Stimulated activated naive CD8-positive, alpha-beta T cell treated with anti-CD3 and anti-CD28 coated beads, Interleukin-15, Interleukin-2, amounts not matched to agents 100 ng/mL and 50 ng/mL, for 24 hours (primary cell): ENCODE measurements around the gene TAF6.

Source experiments
- H3K27ac Mint-ChIP-seq: one replicate; pipeline ENCODE4 v1.8.0; 2021; ENCODE audit warnings: mild to moderate bottlenecking, mixed read lengths
- H3K27me3 Mint-ChIP-seq: one replicate; pipeline ENCODE4 v1.8.0; 2021; ENCODE audit warnings: mixed read lengths
- H3K36me3 Mint-ChIP-seq: one replicate; pipeline ENCODE4 v1.8.0; 2021; ENCODE audit warnings: low read depth, mixed read lengths
- H3K4me1 Mint-ChIP-seq: one replicate; pipeline ENCODE4 v1.8.0; 2021; ENCODE audit warnings: low read depth, mixed read lengths
- H3K4me3 Mint-ChIP-seq: one replicate; pipeline ENCODE4 v1.8.0; 2021; ENCODE audit warnings: mild to moderate bottlenecking, mixed read lengths
- H3K9me3 Mint-ChIP-seq: one replicate; pipeline ENCODE4 v1.8.0; 2021; ENCODE audit warnings: mixed read lengths

TAF6 gene

GRCh38 chr7:100098913-100099312, 20.2 kb downstream of the TAF6 start:
- Mint-ChIP-seq H3K27ac (peak overlapping the region; percentile 79), H3K4me3 (peak overlapping the region; percentile 89), H3K36me3 (peaks cover 73% of the 10 kb centered on the region), H3K27me3 (no peaks in the 10 kb centered on the region), H3K4me1 (peaks cover 55% of the 10 kb centered on the region), H3K9me3 (no peaks in the 10 kb centered on the region)

- Mint-ChIP-seq H3K36me3 (peaks cover 97% of the 10 kb centered on the region), H3K27me3 (no peaks in the 10 kb centered on the region), H3K4me1 (peaks cover 65% of the 10 kb centered on the region), H3K27ac (peak overlapping the region; percentile 76), H3K4me3 (no peak overlapping the region), H3K9me3 (no peaks in the 10 kb centered on the region)
These were observed 23.5 kb downstream of the TAF6 start for GRCh38 chr7:100095704-100096103.

GRCh38 chr7:100095289-100095688, 23.9 kb downstream of the TAF6 start:
- H3K27me3 Mint-ChIP-seq: no peaks in the 10 kb centered on the region
- H3K27ac Mint-ChIP-seq: peak overlapping the region; percentile 23
- H3K9me3 Mint-ChIP-seq: no peaks in the 10 kb centered on the region
- H3K4me3 Mint-ChIP-seq: no peak overlapping the region
- H3K4me1 Mint-ChIP-seq: peaks cover 66% of the 10 kb centered on the region
- peaks cover 97% of the 10 kb centered on the region for H3K36me3 Mint-ChIP-seq

GRCh38 chr7:100093925-100094486, 25.2 kb downstream of the TAF6 start:
- no peaks in the 10 kb centered on the region for H3K9me3 Mint-ChIP-seq
- H3K27me3 Mint-ChIP-seq: no peaks in the 10 kb centered on the region
- peaks cover 84% of the 10 kb centered on the region for H3K36me3 Mint-ChIP-seq
- H3K4me1 Mint-ChIP-seq: peaks cover 66% of the 10 kb centered on the region
- H3K27ac Mint-ChIP-seq: no peak overlapping the region
- H3K4me3 Mint-ChIP-seq: no peak overlapping the region

- Mint-ChIP-seq H3K27me3 (no peaks in the 10 kb centered on the region), H3K4me3 (no peak overlapping the region), H3K9me3 (no peaks in the 10 kb centered on the region), H3K36me3 (peaks cover 79% of the 10 kb centered on the region), H3K4me1 (peaks cover 62% of the 10 kb centered on the region), H3K27ac (peak overlapping the region; percentile 52)
These were observed 25.7 kb downstream of the TAF6 start for GRCh38 chr7:100093498-100093897.

- no peak overlapping the region for H3K4me3 Mint-ChIP-seq
- peaks cover 75% of the 10 kb centered on the region for H3K36me3 Mint-ChIP-seq
- no peak overlapping the region for H3K27ac Mint-ChIP-seq
- H3K9me3 Mint-ChIP-seq: no peaks in the 10 kb centered on the region
- peaks cover 62% of the 10 kb centered on the region for H3K4me1 Mint-ChIP-seq
- H3K27me3 Mint-ChIP-seq: no peaks in the 10 kb centered on the region
These were observed 26.1 kb downstream of the TAF6 start for GRCh38 chr7:100093054-100093453.

GRCh38 chr7:100091411-100092181, 27.6 kb downstream of the TAF6 start:
- Mint-ChIP-seq H3K27me3 (no peaks in the 10 kb centered on the region), H3K4me3 (peak overlapping the region; percentile 30), H3K27ac (peak overlapping the region; percentile 63), H3K36me3 (peaks cover 62% of the 10 kb centered on the region), H3K4me1 (peaks cover 60% of the 10 kb centered on the region), H3K9me3 (no peaks in the 10 kb centered on the region)

- Mint-ChIP-seq H3K27ac (peak overlapping the region; percentile 63), H3K9me3 (no peaks in the 10 kb centered on the region), H3K4me3 (peak overlapping the region; percentile 54), H3K36me3 (peaks cover 55% of the 10 kb centered on the region), H3K27me3 (no peaks in the 10 kb centered on the region), H3K4me1 (peaks cover 58% of the 10 kb centered on the region)
These were observed 28.4 kb downstream of the TAF6 start for GRCh38 chr7:100090527-100091410.

GRCh38 chr7:100089458-100090196, 29.5 kb downstream of the TAF6 start:
- peaks cover 51% of the 10 kb centered on the region for H3K4me1 Mint-ChIP-seq
- H3K9me3 Mint-ChIP-seq: no peaks in the 10 kb centered on the region
- H3K36me3 Mint-ChIP-seq: peaks cover 43% of the 10 kb centered on the region
- H3K4me3 Mint-ChIP-seq: peak overlapping the region; percentile 90
- H3K27ac Mint-ChIP-seq: peak overlapping the region; percentile 97
- no peaks in the 10 kb centered on the region for H3K27me3 Mint-ChIP-seq

GRCh38 chr7:100088621-100089457, 30.3 kb downstream of the TAF6 start, which contains the start of gene COPS6:
Gene COPS6, plus strand, starts transcription at chr7:100088969. Its CDS starts 22 bp downstream, at chr7:100088991.
- Mint-ChIP-seq H3K4me3 (peak within 1 kb of the TSS; percentile 90), H3K36me3 (peaks cover 35% of the 10 kb centered on the region), H3K27me3 (no peaks in the 10 kb centered on the region), H3K4me1 (peaks cover 50% of the 10 kb centered on the region), H3K9me3 (no peaks in the 10 kb centered on the region), H3K27ac (peak within 1 kb of the TSS; percentile 97)

- Mint-ChIP-seq H3K4me1 (peaks cover 43% of the 10 kb centered on the region), H3K27ac (peak overlapping the region; percentile 97), H3K36me3 (peaks cover 28% of the 10 kb centered on the region), H3K27me3 (no peaks in the 10 kb centered on the region), H3K9me3 (no peaks in the 10 kb centered on the region), H3K4me3 (peak overlapping the region; percentile 90)
These were observed 31.0 kb downstream of the TAF6 start for GRCh38 chr7:100088095-100088620.

- no peaks in the 10 kb centered on the region for H3K27me3 Mint-ChIP-seq
- peaks cover 48% of the 10 kb centered on the region for H3K4me1 Mint-ChIP-seq
- H3K9me3 Mint-ChIP-seq: no peaks in the 10 kb centered on the region
- H3K36me3 Mint-ChIP-seq: peaks cover 19% of the 10 kb centered on the region
- no peak overlapping the region for H3K27ac Mint-ChIP-seq
- H3K4me3 Mint-ChIP-seq: peak overlapping the region; percentile 7
These were observed 32.0 kb downstream of the TAF6 start for GRCh38 chr7:100087055-100087750.

GRCh38 chr7:100085515-100085914, 33.6 kb downstream of the TAF6 start:
- peaks cover 48% of the 10 kb centered on the region for H3K4me1 Mint-ChIP-seq
- no peaks in the 10 kb centered on the region for H3K27me3 Mint-ChIP-seq
- peaks cover 7% of the 10 kb centered on the region for H3K36me3 Mint-ChIP-seq
- no peak overlapping the region for H3K27ac Mint-ChIP-seq
- no peaks in the 10 kb centered on the region for H3K9me3 Mint-ChIP-seq
- H3K4me3 Mint-ChIP-seq: no peak overlapping the region
